Left ventricle myocardium inferior (tissue), 1 donor: ENCODE data around the gene MTCH1. TPM values are rescaled to one million over a fixed set of nuclear protein-coding genes. Genes with fewer than 3 reads are reported as not detected.

Source experiments
- DNase-seq: peaks from one replicate; pipeline ENCODE4 v3.0.0-alpha.2; 2020
- H3K27ac ChIP-seq: fragments of 200-600 bp; replicated peaks from 2 replicates; pipeline ENCODE4 v1.8.0; 2021
- H3K27me3 ChIP-seq: fragments of 200-600 bp; 2 replicates; pipeline ENCODE4 v1.8.0; 2021; ENCODE audit warnings: low read depth
- H3K36me3 ChIP-seq: fragments of 200-600 bp; 2 replicates; pipeline ENCODE4 v1.8.0; 2021
- H3K4me1 ChIP-seq: fragments of 200-600 bp; 2 replicates; pipeline ENCODE4 v1.8.0; 2021
- H3K4me3 ChIP-seq: fragments of 200-600 bp; 2 replicates; pipeline ENCODE4 v1.8.0; 2021; ENCODE audit warnings: mild to moderate bottlenecking, moderate library complexity
- H3K9me3 ChIP-seq: fragments of 200-600 bp; replicated peaks from 2 replicates; pipeline ENCODE4 v1.8.0; 2021
- intact Hi-C: fragments of 100-400 bp; cut with micrococcal nuclease; formaldehyde crosslinking; loops from one replicate; pipeline ENCODE4 v1.11.0; 2022
- total RNA-seq: library from RNA; stranded (reverse); fragmentation: NEBNext Ultra II Directional; extraction: Animal tissue kit (Norgen Biotek cat#: 25700); gene quantifications from one replicate; pipeline ENCODE4 v1.2.1, GENCODE V29; 2021
- TF ChIP-seq, protein P1 (sequence below): fragments of 200-600 bp; IDR thresholded peaks from 2 replicates; pipeline ENCODE4 v1.8.0; 2021; ENCODE audit warnings: antibody characterized with exemption, mild to moderate bottlenecking, borderline replicate concordance
- donor health status: DM: no; HTN: yes; CAD: no; lungs with severe emphysema.

The MTCH1 gene
- total RNA-seq, 1 donor from 2014 or later: 162 TPM

GRCh38 chr6:37022135-37022863, 36.3 kb upstream of the MTCH1 start:
- TF ChIP-seq, protein P1, sequence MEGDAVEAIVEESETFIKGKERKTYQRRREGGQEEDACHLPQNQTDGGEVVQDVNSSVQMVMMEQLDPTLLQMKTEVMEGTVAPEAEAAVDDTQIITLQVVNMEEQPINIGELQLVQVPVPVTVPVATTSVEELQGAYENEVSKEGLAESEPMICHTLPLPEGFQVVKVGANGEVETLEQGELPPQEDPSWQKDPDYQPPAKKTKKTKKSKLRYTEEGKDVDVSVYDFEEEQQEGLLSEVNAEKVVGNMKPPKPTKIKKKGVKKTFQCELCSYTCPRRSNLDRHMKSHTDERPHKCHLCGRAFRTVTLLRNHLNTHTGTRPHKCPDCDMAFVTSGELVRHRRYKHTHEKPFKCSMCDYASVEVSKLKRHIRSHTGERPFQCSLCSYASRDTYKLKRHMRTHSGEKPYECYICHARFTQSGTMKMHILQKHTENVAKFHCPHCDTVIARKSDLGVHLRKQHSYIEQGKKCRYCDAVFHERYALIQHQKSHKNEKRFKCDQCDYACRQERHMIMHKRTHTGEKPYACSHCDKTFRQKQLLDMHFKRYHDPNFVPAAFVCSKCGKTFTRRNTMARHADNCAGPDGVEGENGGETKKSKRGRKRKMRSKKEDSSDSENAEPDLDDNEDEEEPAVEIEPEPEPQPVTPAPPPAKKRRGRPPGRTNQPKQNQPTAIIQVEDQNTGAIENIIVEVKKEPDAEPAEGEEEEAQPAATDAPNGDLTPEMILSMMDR: no peak
- H3K4me1 ChIP-seq: peaks cover 19% of the 10 kb centered on the region
- no peaks in the 10 kb centered on the region for H3K27me3 ChIP-seq
- no peak overlapping the region for H3K4me3 ChIP-seq
- H3K36me3 ChIP-seq: no peaks in the 10 kb centered on the region
- H3K27ac ChIP-seq: no peak overlapping the region
- no peak for DNase-seq
- H3K9me3 ChIP-seq: no peaks in the 10 kb centered on the region
- intact Hi-C loops: no loop called here

DNA sequence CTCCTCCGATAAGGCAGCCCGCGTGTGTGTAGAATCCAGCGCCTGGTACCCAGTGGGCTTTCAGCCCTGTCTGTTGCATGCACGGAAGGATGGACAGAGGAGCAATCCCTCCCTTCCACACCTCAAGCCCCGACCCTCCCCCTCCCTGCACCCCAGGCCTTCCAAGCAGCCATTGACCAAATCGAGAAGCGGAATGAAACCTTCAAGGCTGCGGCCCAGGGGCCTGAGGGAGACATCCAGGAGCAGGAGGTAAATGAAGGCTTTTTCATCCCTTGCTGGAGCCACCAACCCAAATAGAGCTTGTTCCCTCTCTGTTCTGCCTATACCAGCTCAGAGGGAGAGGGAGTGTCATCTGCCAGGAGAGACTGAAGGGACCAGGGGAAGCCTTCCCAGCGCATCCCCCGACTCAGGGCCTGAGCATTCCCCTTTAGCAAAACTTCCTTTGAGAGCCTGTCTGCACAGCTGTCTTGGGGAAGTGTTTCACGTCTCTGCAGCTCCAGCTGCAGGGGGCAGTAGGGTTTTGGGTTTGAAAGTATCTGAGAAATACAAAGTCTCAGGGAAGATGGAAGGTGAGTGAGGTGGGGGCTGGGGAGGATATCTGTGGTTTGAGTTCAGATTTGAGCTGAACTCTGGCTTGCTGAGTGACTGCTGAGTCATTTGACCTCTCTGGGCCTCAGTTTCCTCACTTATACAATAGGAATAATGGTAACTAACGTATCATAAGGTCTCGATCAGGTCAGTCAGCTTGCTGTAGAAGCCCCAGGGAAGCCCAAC, 35.5 kb upstream of the MTCH1 start:
- intact Hi-C loops: no loop called here
- TF ChIP-seq, protein P1: peak; percentile 27
- H3K27me3 ChIP-seq: no peaks in the 10 kb centered on the region
- H3K36me3 ChIP-seq: no peaks in the 10 kb centered on the region
- H3K4me1 ChIP-seq: peaks cover 19% of the 10 kb centered on the region
- H3K4me3 ChIP-seq: no peak overlapping the region
- H3K9me3 ChIP-seq: no peaks in the 10 kb centered on the region
- DNase-seq: no peak
- no peak overlapping the region for H3K27ac ChIP-seq

- TF ChIP-seq, protein P1: no peak
- no peak for DNase-seq
- Histone ChIP-seq H3K36me3 (no peaks in the 10 kb centered on the region), H3K4me1 (peaks cover 19% of the 10 kb centered on the region), H3K4me3 (no peak overlapping the region), H3K27me3 (no peaks in the 10 kb centered on the region), H3K27ac (no peak overlapping the region), H3K9me3 (no peaks in the 10 kb centered on the region)
- intact Hi-C loops: no loop called here
These were observed 34.8 kb upstream of the MTCH1 start for GRCh38 chr6:37020812-37021211.

- no peak overlapping the region for H3K27ac ChIP-seq
- H3K4me3 ChIP-seq: no peak overlapping the region
- H3K4me1 ChIP-seq: peaks cover 19% of the 10 kb centered on the region
- intact Hi-C loops: no loop called here
- DNase-seq: no peak
- H3K27me3 ChIP-seq: no peaks in the 10 kb centered on the region
- H3K9me3 ChIP-seq: no peaks in the 10 kb centered on the region
- TF ChIP-seq, protein P1: no peak
- no peaks in the 10 kb centered on the region for H3K36me3 ChIP-seq
These were observed 34.4 kb upstream of the MTCH1 start for GRCh38 chr6:37020381-37020780.

DNA sequence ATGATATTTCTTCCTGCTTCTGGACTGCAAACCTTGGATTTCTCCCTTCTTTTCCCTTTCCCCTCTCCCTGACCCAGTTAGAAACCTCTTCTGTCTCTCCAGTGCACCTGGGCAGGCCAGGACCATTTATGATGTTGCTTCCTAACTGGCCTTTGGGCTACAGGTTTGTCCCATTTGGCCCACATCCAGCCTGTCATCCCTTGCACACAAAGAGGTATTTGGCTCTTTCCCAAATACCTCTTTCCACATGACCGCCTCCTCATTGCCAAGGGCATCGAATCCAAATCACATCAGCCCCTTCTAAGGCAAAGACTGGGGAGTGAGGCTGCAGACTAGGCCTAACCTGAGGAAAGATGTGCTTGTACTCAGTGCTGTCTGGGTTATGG, 33.1 kb upstream of the MTCH1 start:
- peak overlapping the region; percentile 60 for H3K27ac ChIP-seq
- DNase-seq: no peak
- H3K9me3 ChIP-seq: no peaks in the 10 kb centered on the region
- H3K27me3 ChIP-seq: no peaks in the 10 kb centered on the region
- TF ChIP-seq, protein P1: no peak
- H3K4me3 ChIP-seq: no peak overlapping the region
- intact Hi-C loops: no loop called here
- H3K36me3 ChIP-seq: no peaks in the 10 kb centered on the region
- peaks cover 19% of the 10 kb centered on the region for H3K4me1 ChIP-seq
